Activated naive CD4-positive, alpha-beta T cell treated with anti-CD3 and anti-CD28 coated beads for 36 hours (primary cell): ENCODE results near the gene LRRTM4. TPM values are rescaled to one million over a fixed set of nuclear protein-coding genes. Genes with fewer than 3 reads are reported as not detected.

ENCODE experiments used
- CTCF ChIA-PET: fragments of 350-600 bp; sonication (Branson Sonifier 250); formaldehyde crosslinking; loops from one replicate; lab custom pipeline; 2021; ENCODE audit warnings: antibody characterized with exemption; lab: Charles Lee
- DNase-seq: peaks from one replicate; pipeline ENCODE4 v3.0.0-alpha.2; 2020
- H3K27ac Mint-ChIP-seq: one replicate; pipeline ENCODE4 v1.8.0; 2021; ENCODE audit warnings: mild to moderate bottlenecking, mixed read lengths
- H3K27me3 Mint-ChIP-seq: one replicate; pipeline ENCODE4 v1.8.0; 2021; ENCODE audit warnings: low read depth, mixed read lengths
- H3K36me3 Mint-ChIP-seq: one replicate; pipeline ENCODE4 v1.8.0; 2021; ENCODE audit warnings: low read depth, mixed read lengths
- H3K4me1 Mint-ChIP-seq: one replicate; pipeline ENCODE4 v1.8.0; 2021; ENCODE audit warnings: low read depth, mixed read lengths
- H3K4me3 Mint-ChIP-seq: one replicate; pipeline ENCODE4 v1.8.0; 2021; ENCODE audit warnings: mild to moderate bottlenecking, moderate library complexity, mixed read lengths
- H3K9me3 Mint-ChIP-seq: one replicate; pipeline ENCODE4 v1.8.0; 2021; ENCODE audit warnings: mixed read lengths
- intact Hi-C: fragments of 100-400 bp; cut with micrococcal nuclease; formaldehyde crosslinking; loops from one replicate; pipeline ENCODE4 v1.15.1; 2023
- total RNA-seq, 2 experiments: library from RNA; stranded (reverse); gene quantifications; one replicate each; pipeline ENCODE4 v1.2.3, GENCODE V29; 2021

LRRTM4 gene
- total RNA-seq, 2 experiments from 2014 or later = not detected

GRCh38 chr2:77458216-77458615 lies 64.0 kb downstream of the LRRTM4 start:
- H3K4me1 Mint-ChIP-seq = no peaks in the 10 kb centered on the region
- intact Hi-C loops = no loop called here
- H3K9me3 Mint-ChIP-seq = peaks cover 9% of the 10 kb centered on the region
- no peaks in the 10 kb centered on the region for H3K27me3 Mint-ChIP-seq
- DNase-seq = no peak
- H3K27ac Mint-ChIP-seq = no peak overlapping the region
- CTCF ChIA-PET = no interaction called here
- H3K4me3 Mint-ChIP-seq = no peak overlapping the region
- no peaks in the 10 kb centered on the region for H3K36me3 Mint-ChIP-seq

- Mint-ChIP-seq H3K27ac (no peak overlapping the region), H3K36me3 (no peaks in the 10 kb centered on the region), H3K27me3 (no peaks in the 10 kb centered on the region), H3K4me3 (no peak overlapping the region), H3K9me3 (peaks cover 9% of the 10 kb centered on the region), H3K4me1 (no peaks in the 10 kb centered on the region)
- intact Hi-C loops = no loop called here
- CTCF ChIA-PET = no interaction called here
- no peak for DNase-seq
Observed at GRCh38 chr2:77457665-77458064, 64.5 kb downstream of the LRRTM4 start.

- Mint-ChIP-seq H3K9me3 (peaks cover 3% of the 10 kb centered on the region), H3K4me3 (no peak overlapping the region), H3K27ac (no peak overlapping the region), H3K4me1 (no peaks in the 10 kb centered on the region), H3K36me3 (no peaks in the 10 kb centered on the region), H3K27me3 (no peaks in the 10 kb centered on the region)
- CTCF ChIA-PET = no interaction called here
- DNase-seq = no peak
- intact Hi-C loops = no loop called here
Observed at GRCh38 chr2:77443076-77443475, 79.1 kb downstream of the LRRTM4 start.

- no peak overlapping the region for H3K27ac Mint-ChIP-seq
- H3K4me1 Mint-ChIP-seq = no peaks in the 10 kb centered on the region
- H3K27me3 Mint-ChIP-seq = no peaks in the 10 kb centered on the region
- DNase-seq = no peak
- intact Hi-C loops = no loop called here
- no peak overlapping the region for H3K4me3 Mint-ChIP-seq
- CTCF ChIA-PET = no interaction called here
- H3K36me3 Mint-ChIP-seq = no peaks in the 10 kb centered on the region
- H3K9me3 Mint-ChIP-seq = peaks cover 7% of the 10 kb centered on the region
Observed at GRCh38 chr2:77434880-77435279, 87.3 kb downstream of the LRRTM4 start.

GRCh38 chr2:77428946-77429345 lies 93.2 kb downstream of the LRRTM4 start:
- peaks cover 11% of the 10 kb centered on the region for H3K9me3 Mint-ChIP-seq
- no peak overlapping the region for H3K4me3 Mint-ChIP-seq

GRCh38 chr2:77421971-77422370 lies 100.2 kb downstream of the LRRTM4 start:
- DNase-seq = no peak
- Mint-ChIP-seq H3K4me1 (no peaks in the 10 kb centered on the region), H3K9me3 (peaks cover 6% of the 10 kb centered on the region), H3K4me3 (no peak overlapping the region), H3K27ac (no peak overlapping the region), H3K36me3 (no peaks in the 10 kb centered on the region), H3K27me3 (no peaks in the 10 kb centered on the region)
- intact Hi-C loops = no loop called here
- CTCF ChIA-PET = no interaction called here

More at GRCh38 chr2:77428946-77429345, 93.2 kb downstream of the LRRTM4 start:
- no peaks in the 10 kb centered on the region for H3K4me1 Mint-ChIP-seq
- no peak for DNase-seq
- no peak overlapping the region for H3K27ac Mint-ChIP-seq
- no peaks in the 10 kb centered on the region for H3K36me3 Mint-ChIP-seq
- intact Hi-C loops = no loop called here
- CTCF ChIA-PET = no interaction called here
- H3K27me3 Mint-ChIP-seq = no peaks in the 10 kb centered on the region

GRCh38 chr2:77418537-77418936 lies 103.6 kb downstream of the LRRTM4 start:
- no peak overlapping the region for H3K4me3 Mint-ChIP-seq
- peaks cover 6% of the 10 kb centered on the region for H3K9me3 Mint-ChIP-seq
- no peaks in the 10 kb centered on the region for H3K27me3 Mint-ChIP-seq
- DNase-seq = no peak
- CTCF ChIA-PET = no interaction called here
- no peaks in the 10 kb centered on the region for H3K36me3 Mint-ChIP-seq
- intact Hi-C loops = no loop called here
- no peak overlapping the region for H3K27ac Mint-ChIP-seq
- H3K4me1 Mint-ChIP-seq = no peaks in the 10 kb centered on the region

GRCh38 chr2:77404189-77404588 lies 118.0 kb downstream of the LRRTM4 start:
- intact Hi-C loops = no loop called here
- Mint-ChIP-seq H3K27me3 (no peaks in the 10 kb centered on the region), H3K4me1 (no peaks in the 10 kb centered on the region), H3K4me3 (no peak overlapping the region), H3K27ac (no peak overlapping the region), H3K36me3 (no peaks in the 10 kb centered on the region), H3K9me3 (peaks cover 15% of the 10 kb centered on the region)
- CTCF ChIA-PET = no interaction called here
- DNase-seq = no peak

GRCh38 chr2:77398970-77399600 lies 123.1 kb downstream of the LRRTM4 start:
- Mint-ChIP-seq H3K27ac (no peak overlapping the region), H3K9me3 (peaks cover 8% of the 10 kb centered on the region), H3K27me3 (no peaks in the 10 kb centered on the region), H3K36me3 (no peaks in the 10 kb centered on the region), H3K4me3 (no peak overlapping the region), H3K4me1 (no peaks in the 10 kb centered on the region)
- no peak for DNase-seq
- intact Hi-C loops = no loop called here
- CTCF ChIA-PET = no interaction called here

- Mint-ChIP-seq H3K9me3 (peaks cover 14% of the 10 kb centered on the region), H3K4me3 (no peak overlapping the region), H3K27me3 (no peaks in the 10 kb centered on the region), H3K27ac (no peak overlapping the region), H3K4me1 (no peaks in the 10 kb centered on the region), H3K36me3 (no peaks in the 10 kb centered on the region)
- CTCF ChIA-PET = no interaction called here
- intact Hi-C loops = no loop called here
- no peak for DNase-seq
Observed at GRCh38 chr2:77397763-77398162, 124.4 kb downstream of the LRRTM4 start.

GRCh38 chr2:77395011-77395410 lies 127.2 kb downstream of the LRRTM4 start:
- no peak for DNase-seq
- no peak overlapping the region for H3K4me3 Mint-ChIP-seq
- intact Hi-C loops = no loop called here
- no peaks in the 10 kb centered on the region for H3K4me1 Mint-ChIP-seq
- H3K36me3 Mint-ChIP-seq = no peaks in the 10 kb centered on the region
- CTCF ChIA-PET = no interaction called here
- H3K27ac Mint-ChIP-seq = no peak overlapping the region
- no peaks in the 10 kb centered on the region for H3K27me3 Mint-ChIP-seq
- H3K9me3 Mint-ChIP-seq = peaks cover 9% of the 10 kb centered on the region

- intact Hi-C loops = no loop called here
- Mint-ChIP-seq H3K4me3 (no peak overlapping the region), H3K36me3 (no peaks in the 10 kb centered on the region), H3K27ac (no peak overlapping the region), H3K27me3 (no peaks in the 10 kb centered on the region), H3K4me1 (no peaks in the 10 kb centered on the region), H3K9me3 (peaks cover 11% of the 10 kb centered on the region)
- CTCF ChIA-PET = no interaction called here
- DNase-seq = no peak
Observed at GRCh38 chr2:77391119-77391518, 131.1 kb downstream of the LRRTM4 start.

GRCh38 chr2:77387324-77387723 lies 134.9 kb downstream of the LRRTM4 start:
- no peaks in the 10 kb centered on the region for H3K4me1 Mint-ChIP-seq
- DNase-seq = no peak
- no peak overlapping the region for H3K27ac Mint-ChIP-seq
- intact Hi-C loops = no loop called here
- no peaks in the 10 kb centered on the region for H3K27me3 Mint-ChIP-seq
- CTCF ChIA-PET = no interaction called here
- H3K9me3 Mint-ChIP-seq = peaks cover 8% of the 10 kb centered on the region
- no peak overlapping the region for H3K4me3 Mint-ChIP-seq
- H3K36me3 Mint-ChIP-seq = no peaks in the 10 kb centered on the region
